Measurements from ENCODE around the gene SDHC.
"Not testable (repeated sequence)": the region's sequence is repeated elsewhere in the genome, so short reads cannot be mapped to it uniquely, and the experiment has no call there.

Gene SDHC

GRCh38 chr1:161313554-161314200 is 504 bp upstream of the SDHC start:
- Histone ChIP-seq H3K9me3 (ENCODE audit: low read length) (no peaks in the 10 kb centered on the region), H3K27me3 (ENCODE audit: control insufficient read depth in 1 of 2, insufficient read depth in 2 of 2, low read length in 2 of 2) (no peaks in the 10 kb centered on the region), H3K4me1 (ENCODE audit: insufficient read depth, low read length) (peaks cover 12% of the 10 kb centered on the region), H3K27ac (ENCODE audit: low read depth, low read length) (peak overlapping the region; percentile 83), H3K9ac (ENCODE audit: low read length) (peak overlapping the region; percentile 93), H3K4me3 (ENCODE audit: low read depth in 1 of 2, low read length in 2 of 2) (peak overlapping the region; percentile 78 to 93), H3K36me3 (ENCODE audit: insufficient read depth, low read length) (no peaks in the 10 kb centered on the region)

GRCh38 chr1:161315841-161316674 is 1.9 kb downstream of the SDHC start:
- H3K27ac ChIP-seq (ENCODE audit: low read depth, low read length); H3K9ac ChIP-seq (ENCODE audit: low read length); H3K4me3 ChIP-seq (ENCODE audit: low read depth in 1 of 2, low read length in 2 of 2); H3K9me3 ChIP-seq (ENCODE audit: low read length); H3K27me3 ChIP-seq (ENCODE audit: control insufficient read depth in 1 of 2, insufficient read depth in 2 of 2, low read length in 2 of 2); H3K36me3 ChIP-seq (ENCODE audit: insufficient read depth, low read length): not testable (repeated sequence)
- H3K4me1 ChIP-seq (ENCODE audit: insufficient read depth, low read length) = peaks cover 12% of the 10 kb centered on the region

- Histone ChIP-seq H3K4me3 (ENCODE audit: low read depth in 1 of 2, low read length in 2 of 2) (no peak overlapping the region), H3K27ac (ENCODE audit: low read depth, low read length) (no peak overlapping the region), H3K4me1 (ENCODE audit: insufficient read depth, low read length) (no peaks in the 10 kb centered on the region), H3K27me3 (ENCODE audit: control insufficient read depth in 1 of 2, insufficient read depth in 2 of 2, low read length in 2 of 2) (no peaks in the 10 kb centered on the region), H3K9ac (ENCODE audit: low read length) (no peak overlapping the region), H3K9me3 (ENCODE audit: low read length) (no peaks in the 10 kb centered on the region), H3K36me3 (ENCODE audit: insufficient read depth, low read length) (peaks cover 9% of the 10 kb centered on the region)
These were observed 9.8 kb downstream of the SDHC start for GRCh38 chr1:161324020-161324419.

GRCh38 chr1:161330346-161330745 is 16.2 kb downstream of the SDHC start:
- no peak overlapping the region for H3K4me3 ChIP-seq (ENCODE audit: low read depth in 1 of 2, low read length in 2 of 2)
- no peaks in the 10 kb centered on the region for H3K27me3 ChIP-seq (ENCODE audit: control insufficient read depth in 1 of 2, insufficient read depth in 2 of 2, low read length in 2 of 2)
- H3K4me1 ChIP-seq (ENCODE audit: insufficient read depth, low read length) = no peaks in the 10 kb centered on the region
- no peak overlapping the region for H3K9ac ChIP-seq (ENCODE audit: low read length)
- H3K36me3 ChIP-seq (ENCODE audit: insufficient read depth, low read length) = peaks cover 43% of the 10 kb centered on the region
- H3K27ac ChIP-seq (ENCODE audit: low read depth, low read length) = no peak overlapping the region
- H3K9me3 ChIP-seq (ENCODE audit: low read length) = no peaks in the 10 kb centered on the region

GRCh38 chr1:161333166-161333565 is 19.0 kb downstream of the SDHC start:
- Histone ChIP-seq H3K36me3 (ENCODE audit: insufficient read depth, low read length) (peaks cover 70% of the 10 kb centered on the region), H3K4me3 (ENCODE audit: low read depth in 1 of 2, low read length in 2 of 2) (no peak overlapping the region), H3K27ac (ENCODE audit: low read depth, low read length) (no peak overlapping the region), H3K9me3 (ENCODE audit: low read length) (no peaks in the 10 kb centered on the region), H3K9ac (ENCODE audit: low read length) (no peak overlapping the region), H3K4me1 (ENCODE audit: insufficient read depth, low read length) (no peaks in the 10 kb centered on the region), H3K27me3 (ENCODE audit: control insufficient read depth in 1 of 2, insufficient read depth in 2 of 2, low read length in 2 of 2) (no peaks in the 10 kb centered on the region)

GRCh38 chr1:161335796-161336195 is 21.6 kb downstream of the SDHC start:
- no peak overlapping the region for H3K9ac ChIP-seq (ENCODE audit: low read length)
- H3K9me3 ChIP-seq (ENCODE audit: low read length) = no peaks in the 10 kb centered on the region
- H3K27ac ChIP-seq (ENCODE audit: low read depth, low read length) = no peak overlapping the region
- H3K4me1 ChIP-seq (ENCODE audit: insufficient read depth, low read length) = no peaks in the 10 kb centered on the region
- H3K27me3 ChIP-seq (ENCODE audit: control insufficient read depth in 1 of 2, insufficient read depth in 2 of 2, low read length in 2 of 2) = no peaks in the 10 kb centered on the region
- H3K36me3 ChIP-seq (ENCODE audit: insufficient read depth, low read length) = peaks cover 64% of the 10 kb centered on the region
- no peak overlapping the region for H3K4me3 ChIP-seq (ENCODE audit: low read depth in 1 of 2, low read length in 2 of 2)

GRCh38 chr1:161342177-161342576 is 28.0 kb downstream of the SDHC start:
- Histone ChIP-seq H3K27ac (ENCODE audit: low read depth, low read length) (no peak overlapping the region), H3K36me3 (ENCODE audit: insufficient read depth, low read length) (peaks cover 44% of the 10 kb centered on the region), H3K9ac (ENCODE audit: low read length) (no peak overlapping the region), H3K4me3 (ENCODE audit: low read depth in 1 of 2, low read length in 2 of 2) (no peak overlapping the region), H3K4me1 (ENCODE audit: insufficient read depth, low read length) (no peaks in the 10 kb centered on the region), H3K27me3 (ENCODE audit: control insufficient read depth in 1 of 2, insufficient read depth in 2 of 2, low read length in 2 of 2) (no peaks in the 10 kb centered on the region), H3K9me3 (ENCODE audit: low read length) (no peaks in the 10 kb centered on the region)

GRCh38 chr1:161342821-161343220 is 28.6 kb downstream of the SDHC start:
- H3K4me1 ChIP-seq (ENCODE audit: insufficient read depth, low read length) = no peaks in the 10 kb centered on the region
- H3K4me3 ChIP-seq (ENCODE audit: low read depth in 1 of 2, low read length in 2 of 2) = no peak overlapping the region
- H3K27me3 ChIP-seq (ENCODE audit: control insufficient read depth in 1 of 2, insufficient read depth in 2 of 2, low read length in 2 of 2) = no peaks in the 10 kb centered on the region
- H3K9ac ChIP-seq (ENCODE audit: low read length) = no peak overlapping the region
- peaks cover 38% of the 10 kb centered on the region for H3K36me3 ChIP-seq (ENCODE audit: insufficient read depth, low read length)
- no peak overlapping the region for H3K27ac ChIP-seq (ENCODE audit: low read depth, low read length)
- no peaks in the 10 kb centered on the region for H3K9me3 ChIP-seq (ENCODE audit: low read length)

- Histone ChIP-seq H3K27me3 (ENCODE audit: control insufficient read depth in 1 of 2, insufficient read depth in 2 of 2, low read length in 2 of 2) (no peaks in the 10 kb centered on the region), H3K9me3 (ENCODE audit: low read length) (no peaks in the 10 kb centered on the region), H3K27ac (ENCODE audit: low read depth, low read length) (no peak overlapping the region), H3K9ac (ENCODE audit: low read length) (no peak overlapping the region), H3K4me3 (ENCODE audit: low read depth in 1 of 2, low read length in 2 of 2) (no peak overlapping the region), H3K36me3 (ENCODE audit: insufficient read depth, low read length) (no peaks in the 10 kb centered on the region), H3K4me1 (ENCODE audit: insufficient read depth, low read length) (no peaks in the 10 kb centered on the region)
These were observed 36.5 kb downstream of the SDHC start for GRCh38 chr1:161350671-161351070.

GRCh38 chr1:161351482-161351881 is 37.3 kb downstream of the SDHC start:
- Histone ChIP-seq H3K9ac (ENCODE audit: low read length) (no peak overlapping the region), H3K4me3 (ENCODE audit: low read depth in 1 of 2, low read length in 2 of 2) (no peak overlapping the region), H3K27ac (ENCODE audit: low read depth, low read length) (no peak overlapping the region), H3K36me3 (ENCODE audit: insufficient read depth, low read length) (no peaks in the 10 kb centered on the region), H3K27me3 (ENCODE audit: control insufficient read depth in 1 of 2, insufficient read depth in 2 of 2, low read length in 2 of 2) (no peaks in the 10 kb centered on the region), H3K9me3 (ENCODE audit: low read length) (no peaks in the 10 kb centered on the region), H3K4me1 (ENCODE audit: insufficient read depth, low read length) (no peaks in the 10 kb centered on the region)

- no peak overlapping the region for H3K9ac ChIP-seq (ENCODE audit: low read length)
- H3K36me3 ChIP-seq (ENCODE audit: insufficient read depth, low read length) = peaks cover 9% of the 10 kb centered on the region
- H3K4me1 ChIP-seq (ENCODE audit: insufficient read depth, low read length) = no peaks in the 10 kb centered on the region
- H3K27me3 ChIP-seq (ENCODE audit: control insufficient read depth in 1 of 2, insufficient read depth in 2 of 2, low read length in 2 of 2) = no peaks in the 10 kb centered on the region
- H3K4me3 ChIP-seq (ENCODE audit: low read depth in 1 of 2, low read length in 2 of 2) = no peak overlapping the region
- no peak overlapping the region for H3K27ac ChIP-seq (ENCODE audit: low read depth, low read length)
- no peaks in the 10 kb centered on the region for H3K9me3 ChIP-seq (ENCODE audit: low read length)
These were observed 42.9 kb downstream of the SDHC start for GRCh38 chr1:161357073-161357472.

- Histone ChIP-seq H3K9me3 (ENCODE audit: low read length) (no peaks in the 10 kb centered on the region), H3K4me1 (ENCODE audit: insufficient read depth, low read length) (no peaks in the 10 kb centered on the region), H3K27ac (ENCODE audit: low read depth, low read length) (peak overlapping the region; percentile 34), H3K36me3 (ENCODE audit: insufficient read depth, low read length) (peaks cover 9% of the 10 kb centered on the region), H3K27me3 (ENCODE audit: control insufficient read depth in 1 of 2, insufficient read depth in 2 of 2, low read length in 2 of 2) (no peaks in the 10 kb centered on the region), H3K9ac (ENCODE audit: low read length) (no peak overlapping the region), H3K4me3 (ENCODE audit: low read depth in 1 of 2, low read length in 2 of 2) (no peak overlapping the region)
These were observed 45.1 kb downstream of the SDHC start for GRCh38 chr1:161359291-161359690.
